KG1 (cell line): ENCODE data around the gene UGT1A5.

ENCODE experiments used
- DNase-seq: peaks from one replicate; lab custom pipeline; 2025; lab: John Stamatoyannopoulos, UW

UGT1A5 gene

DNA sequence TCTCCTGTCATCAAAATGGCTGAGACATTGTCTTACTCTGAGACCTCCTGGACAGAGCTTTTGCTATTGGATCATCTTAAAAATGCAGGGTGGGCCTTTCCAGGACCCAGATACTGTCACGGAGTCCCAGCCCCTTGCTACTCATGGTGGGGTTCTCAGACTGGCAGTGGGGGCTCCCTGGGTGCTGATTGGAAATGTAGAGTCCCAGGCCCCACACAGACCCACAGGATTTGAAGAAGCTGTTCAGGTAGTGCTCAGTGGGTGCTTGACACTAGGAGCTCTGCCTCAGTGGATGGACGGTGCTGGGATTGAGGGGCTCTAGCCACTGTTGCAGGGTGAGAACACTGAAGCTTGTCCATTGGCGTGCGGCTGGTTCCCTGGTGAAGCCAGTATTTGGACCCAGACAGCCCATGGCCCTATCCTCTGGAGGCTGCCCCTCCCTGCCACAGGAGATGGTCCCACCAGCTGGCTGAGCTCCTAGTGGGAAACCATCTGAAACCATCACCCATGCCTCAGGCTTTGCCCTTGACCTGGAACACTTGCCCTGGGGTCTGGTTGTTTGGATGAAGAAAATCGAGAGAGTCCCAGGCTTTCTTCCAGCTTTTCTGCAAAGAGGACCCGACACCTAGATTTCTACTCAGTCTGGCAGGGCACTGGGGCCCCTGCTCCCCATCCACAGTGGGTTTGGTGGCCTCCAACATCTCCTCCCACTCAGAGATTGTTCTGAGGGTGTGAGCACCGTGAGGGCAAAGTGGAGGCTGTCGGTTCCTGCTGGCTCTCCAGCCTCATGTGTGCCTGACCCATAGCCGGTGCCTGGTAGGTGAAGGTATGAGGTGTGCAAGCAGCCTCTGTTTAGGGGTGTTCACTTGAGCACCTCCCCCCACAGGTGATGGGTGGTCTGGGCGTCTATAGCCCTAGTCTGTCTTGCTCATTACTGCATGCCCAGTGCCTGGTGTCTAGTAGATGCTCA lies 95.5 kb downstream of the UGT1A5 start:
- no peak for DNase-seq

DNA sequence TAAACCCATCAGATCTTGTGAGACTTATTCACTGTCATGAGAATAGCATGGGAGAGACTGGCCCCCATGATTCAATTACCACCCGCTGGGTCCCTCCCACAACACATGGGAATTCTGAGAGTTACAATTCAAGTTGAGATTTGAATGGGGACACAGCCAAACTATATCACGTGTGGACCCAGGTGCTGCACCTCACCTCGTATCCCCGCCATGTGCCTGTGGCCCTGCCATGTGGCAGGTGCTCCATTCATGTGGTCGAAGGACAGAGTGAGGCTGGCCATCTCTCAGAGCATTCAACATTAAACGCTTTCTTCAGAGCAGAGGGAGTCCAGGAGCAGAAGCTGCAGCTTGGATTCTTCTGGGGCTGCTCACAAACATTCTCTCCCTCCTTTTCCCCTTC lies 97.7 kb downstream of the UGT1A5 start:
- DNase-seq, result no peak

DNA sequence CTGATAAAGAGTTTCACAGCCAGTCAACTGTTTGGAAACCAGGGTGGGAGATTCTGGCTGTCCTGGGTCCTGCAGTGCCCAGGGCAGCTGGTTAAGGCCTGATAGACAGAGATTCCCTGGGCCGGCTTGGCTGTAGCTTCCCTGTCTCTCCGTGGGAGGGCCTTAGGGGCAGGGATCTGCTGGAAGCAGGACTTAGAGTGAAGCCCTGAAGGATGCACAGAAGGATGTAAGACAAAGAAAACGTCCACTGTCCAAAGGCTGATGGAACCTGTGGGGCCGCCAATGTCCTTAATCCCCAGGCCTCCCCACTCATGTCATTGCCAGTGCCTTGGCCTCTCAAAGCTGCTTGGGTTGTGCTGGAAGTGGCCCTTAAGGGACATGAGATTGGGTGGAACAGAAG lies 98.4 kb downstream of the UGT1A5 start:
- DNase-seq, result no peak

DNA sequence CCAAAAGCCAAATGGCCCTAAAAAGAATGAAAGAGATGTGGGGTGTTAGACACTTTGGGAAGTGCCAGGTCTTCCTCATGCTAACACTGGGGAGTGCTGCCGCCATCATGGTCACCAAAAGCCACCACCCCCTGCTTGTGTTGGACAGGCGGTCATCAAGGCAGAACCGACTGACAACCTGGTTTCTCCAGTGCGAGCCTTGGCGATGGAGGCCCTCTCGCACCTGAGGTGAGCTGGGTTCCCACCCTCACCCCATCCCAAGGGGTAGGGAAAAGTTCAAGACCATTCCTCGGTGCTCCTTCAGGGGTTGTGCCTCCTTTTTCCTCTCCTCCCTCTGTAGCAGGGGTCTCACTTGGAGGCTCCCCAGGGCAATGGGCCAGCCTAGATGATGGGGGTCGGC lies 99.0 kb downstream of the UGT1A5 start:
- DNase-seq, result no peak

DNA sequence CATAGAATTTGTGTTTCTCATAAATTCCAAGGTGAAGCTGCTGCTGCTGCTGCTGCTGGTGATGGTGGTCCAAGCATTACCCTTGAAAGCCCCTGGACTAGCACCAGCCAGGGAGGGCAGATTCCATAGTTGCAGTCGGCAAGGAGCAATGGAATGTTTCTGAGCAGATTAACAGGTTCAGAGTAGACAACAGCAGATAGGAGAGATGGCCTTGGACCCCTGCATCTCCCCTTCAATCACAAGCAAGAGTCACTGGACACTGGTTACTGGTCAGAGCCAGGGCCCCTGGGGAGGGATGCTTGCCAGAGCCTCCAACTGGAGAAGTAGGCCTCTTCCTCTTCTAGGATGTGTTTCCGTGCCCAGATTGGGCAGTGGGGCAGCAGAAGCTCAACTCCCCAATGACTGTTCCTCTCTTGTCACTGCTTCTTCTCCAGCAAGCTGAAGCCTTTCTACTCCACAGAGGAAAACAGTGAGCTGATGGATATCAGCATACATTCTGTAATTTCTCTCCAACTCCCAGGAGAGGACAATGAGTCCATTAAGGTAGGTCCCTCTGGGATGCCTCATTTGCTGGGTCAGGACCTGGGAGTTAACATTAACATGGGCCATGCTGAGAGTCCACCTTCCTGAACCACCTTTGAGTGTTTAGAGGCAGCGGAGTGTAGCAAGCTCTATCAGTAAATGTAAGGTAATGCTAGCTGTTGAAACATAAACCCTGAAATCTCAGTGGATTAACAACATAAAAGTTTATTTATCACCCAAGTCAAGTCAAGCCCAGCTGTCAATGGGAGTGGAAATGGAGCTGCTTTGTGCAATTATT lies 100.7 kb downstream of the UGT1A5 start:
- no peak for DNase-seq

DNA sequence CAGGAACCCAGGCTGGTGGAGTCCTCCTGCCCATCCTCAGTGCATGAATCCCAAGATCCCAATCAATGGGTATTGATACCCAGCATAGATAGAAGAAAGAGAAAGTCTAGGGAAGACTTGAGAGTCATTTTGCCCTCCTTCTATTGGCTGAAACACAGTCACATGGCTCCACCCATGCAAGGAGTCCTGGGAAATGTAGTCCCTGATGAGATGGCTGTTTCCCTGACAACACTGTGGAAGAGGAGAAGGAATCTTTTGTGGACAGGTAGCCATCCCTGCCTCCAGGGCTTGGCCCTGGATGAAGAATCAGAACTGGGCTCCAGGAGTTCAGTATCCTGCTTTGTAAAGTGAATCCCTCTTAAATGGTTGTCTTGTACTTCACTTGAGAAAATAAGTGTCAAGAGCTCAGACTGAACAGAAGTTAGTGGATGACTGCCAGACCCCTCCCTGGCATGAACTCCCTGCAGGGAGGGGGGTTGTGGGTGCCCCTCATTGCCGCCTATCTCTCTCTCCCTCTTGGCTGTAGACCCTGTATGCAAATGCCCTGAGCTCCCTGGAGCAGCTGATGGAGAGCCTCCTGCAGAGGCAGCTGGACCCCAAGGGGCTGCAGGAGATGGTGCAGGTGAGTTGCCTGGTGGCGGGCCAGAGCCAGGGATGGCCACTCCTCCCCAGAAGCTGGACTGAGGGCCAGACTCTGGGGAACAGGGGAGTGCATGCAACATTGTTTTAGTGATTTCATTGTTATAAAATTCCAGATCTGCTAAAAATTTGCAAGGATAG lies 101.5 kb downstream of the UGT1A5 start:
- DNase-seq, result no peak

DNA sequence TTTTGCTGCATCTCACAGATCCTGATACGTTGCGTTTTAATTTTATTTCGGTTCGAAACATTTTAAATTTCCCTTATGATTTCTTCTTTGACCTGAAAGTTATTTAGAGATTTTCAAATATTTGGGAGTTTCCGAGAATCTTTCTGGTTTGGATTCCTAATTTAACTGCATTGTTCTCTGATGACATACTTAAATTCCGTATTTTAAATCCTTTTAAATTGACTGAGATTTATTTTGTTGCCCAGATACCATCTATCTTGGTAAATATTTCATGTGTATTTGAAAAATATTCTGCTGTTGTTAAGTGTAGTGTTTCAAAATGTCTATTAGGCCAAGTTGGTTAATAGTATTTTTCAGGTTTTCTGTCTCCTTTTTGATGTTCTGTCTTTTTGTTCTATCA lies 103.2 kb downstream of the UGT1A5 start:
- DNase-seq, result no peak

DNA sequence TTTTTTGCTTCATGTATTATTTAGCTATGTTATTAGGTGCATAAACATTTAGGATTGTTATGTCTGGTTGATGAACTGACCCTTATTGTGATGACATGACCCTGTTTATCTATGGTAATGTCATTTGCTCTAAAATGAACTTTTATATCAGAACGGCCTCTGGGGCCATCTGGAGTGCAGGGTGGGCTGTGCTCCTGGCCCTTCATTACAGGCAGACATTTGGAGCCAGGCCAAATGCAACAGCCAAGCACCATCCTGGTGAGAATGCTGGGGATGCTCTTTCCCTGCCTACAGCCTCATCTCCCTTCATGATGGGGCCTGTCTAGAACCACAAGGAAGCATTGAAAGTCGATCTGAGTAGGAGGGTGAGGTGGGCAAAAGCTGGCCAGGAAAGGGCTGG lies 103.6 kb downstream of the UGT1A5 start:
- no peak for DNase-seq

DNA sequence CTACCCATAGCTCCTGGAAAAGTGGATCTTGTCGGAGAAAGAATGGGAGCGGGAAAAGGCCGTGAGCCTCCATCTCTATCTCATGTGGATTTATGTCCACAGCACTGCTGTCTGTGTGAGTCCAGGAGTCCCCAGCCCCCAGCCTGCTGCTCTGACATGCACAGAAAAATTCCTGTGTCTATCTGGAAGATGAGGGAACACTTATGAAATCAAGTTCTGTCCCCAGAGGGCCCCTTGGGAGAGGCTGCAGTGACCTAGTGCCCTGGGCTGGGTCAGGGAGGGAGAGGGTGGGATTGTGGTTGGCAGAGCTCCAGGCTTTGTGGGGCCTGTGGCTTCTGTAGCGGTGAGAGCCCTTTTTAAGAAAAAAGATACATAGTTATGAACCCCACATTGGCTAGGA lies 104.1 kb downstream of the UGT1A5 start:
- no peak for DNase-seq

DNA sequence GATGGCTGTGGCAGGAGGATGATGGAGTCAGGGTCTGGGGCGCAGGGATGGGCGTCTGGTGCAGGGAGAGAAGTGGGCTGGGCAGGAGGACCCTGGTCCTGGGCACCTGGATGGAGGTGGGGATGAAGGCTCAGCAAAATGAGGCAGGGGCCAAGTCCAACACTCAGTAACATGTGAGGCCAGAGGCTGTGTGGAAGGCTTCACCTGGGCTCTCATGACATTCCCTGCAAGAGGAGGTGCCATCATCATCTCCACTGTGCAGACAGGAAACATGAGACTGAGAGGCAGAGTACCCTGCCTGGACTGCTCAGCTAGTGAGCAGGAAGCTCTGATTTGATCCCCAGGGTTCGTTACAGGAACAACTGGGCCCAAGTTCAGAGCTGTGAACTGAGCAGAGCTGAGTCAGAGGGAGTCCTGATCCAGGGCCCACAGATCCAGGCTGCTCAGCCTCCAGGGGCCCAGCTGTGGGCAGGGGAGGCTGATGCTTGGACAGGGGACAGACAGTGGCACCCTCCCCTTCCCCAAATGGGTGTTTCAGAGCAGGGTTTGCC lies 104.7 kb downstream of the UGT1A5 start:
- DNase-seq, result no peak

DNA sequence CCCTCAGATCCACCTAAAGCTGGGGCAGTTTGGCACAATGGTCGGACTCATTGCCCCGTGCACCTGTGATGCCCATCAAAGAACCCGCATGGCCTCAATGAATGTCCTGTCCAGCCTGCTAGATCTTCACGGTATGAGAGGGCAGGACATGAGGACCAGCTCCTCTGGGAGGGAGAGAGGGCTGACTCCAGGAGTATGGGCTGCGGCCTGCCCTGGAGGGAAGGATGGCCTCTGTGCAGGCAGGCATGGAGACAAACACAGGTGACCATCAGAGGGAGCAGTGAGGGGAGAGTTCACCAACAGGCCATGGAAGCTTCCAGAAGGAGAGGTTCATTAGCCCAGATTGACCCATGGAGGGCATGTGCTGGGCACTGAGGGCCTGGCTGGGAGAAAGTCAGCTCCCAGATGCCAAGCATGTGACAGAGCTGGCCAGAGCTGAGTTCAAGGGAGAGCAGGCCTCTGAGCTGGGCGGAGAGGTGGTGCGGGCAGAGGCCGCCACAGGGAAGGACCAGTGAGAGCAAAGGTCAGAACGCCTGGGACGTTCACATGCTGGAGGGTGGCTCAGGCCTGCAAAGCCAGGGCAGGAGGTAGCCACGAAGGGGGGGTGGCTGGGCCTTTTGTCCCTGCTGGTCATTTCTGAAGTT lies 105.4 kb downstream of the UGT1A5 start:
- DNase-seq, result no peak

DNA sequence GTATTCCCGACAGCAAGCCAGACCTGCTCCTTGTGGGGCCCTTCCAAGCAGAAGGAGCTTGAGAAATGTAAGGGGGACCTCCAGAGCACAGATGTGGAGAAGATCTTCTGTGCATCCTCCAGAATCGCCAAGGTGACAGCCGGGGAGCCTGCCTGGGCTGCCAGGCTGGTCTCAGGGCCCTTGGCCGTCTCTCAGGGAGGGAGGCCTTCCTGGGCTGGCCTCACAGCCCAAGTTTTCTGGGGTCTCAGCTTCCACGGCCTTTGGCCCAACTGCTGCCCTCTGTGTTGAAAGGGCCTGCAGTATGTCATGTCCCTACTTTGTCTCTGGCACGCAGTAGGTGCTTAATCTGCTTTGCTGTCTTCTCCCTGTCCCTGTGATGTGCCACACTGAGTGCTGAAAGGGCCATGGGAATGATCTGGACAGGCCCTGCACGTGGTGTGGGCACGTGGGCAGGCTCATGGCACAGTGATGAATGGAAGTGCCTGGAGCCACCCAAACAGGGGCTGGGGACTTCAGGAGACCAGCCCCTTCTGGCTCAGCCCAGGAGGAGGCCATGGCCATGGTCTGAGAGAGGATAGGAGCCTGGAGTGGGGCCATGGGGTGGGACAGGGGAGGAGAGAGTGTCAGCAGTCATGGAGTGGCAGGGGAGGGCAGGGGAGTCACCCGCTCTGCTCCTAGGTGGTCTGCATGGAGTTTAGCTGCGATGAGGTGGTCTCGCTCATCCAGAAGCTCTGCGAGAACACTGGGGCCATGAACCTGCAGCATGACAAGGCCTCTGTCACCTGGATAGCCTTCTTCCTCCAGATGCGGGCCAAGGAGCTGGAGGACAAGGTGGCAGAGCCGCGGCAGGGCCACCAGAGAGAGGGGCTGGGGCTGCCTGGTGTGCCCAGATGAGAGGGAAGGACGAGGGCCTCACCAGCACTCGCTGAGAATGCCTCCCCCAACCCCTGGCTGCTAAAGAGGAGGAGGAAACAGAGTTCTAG lies 106.2 kb downstream of the UGT1A5 start:
- no peak for DNase-seq

DNA sequence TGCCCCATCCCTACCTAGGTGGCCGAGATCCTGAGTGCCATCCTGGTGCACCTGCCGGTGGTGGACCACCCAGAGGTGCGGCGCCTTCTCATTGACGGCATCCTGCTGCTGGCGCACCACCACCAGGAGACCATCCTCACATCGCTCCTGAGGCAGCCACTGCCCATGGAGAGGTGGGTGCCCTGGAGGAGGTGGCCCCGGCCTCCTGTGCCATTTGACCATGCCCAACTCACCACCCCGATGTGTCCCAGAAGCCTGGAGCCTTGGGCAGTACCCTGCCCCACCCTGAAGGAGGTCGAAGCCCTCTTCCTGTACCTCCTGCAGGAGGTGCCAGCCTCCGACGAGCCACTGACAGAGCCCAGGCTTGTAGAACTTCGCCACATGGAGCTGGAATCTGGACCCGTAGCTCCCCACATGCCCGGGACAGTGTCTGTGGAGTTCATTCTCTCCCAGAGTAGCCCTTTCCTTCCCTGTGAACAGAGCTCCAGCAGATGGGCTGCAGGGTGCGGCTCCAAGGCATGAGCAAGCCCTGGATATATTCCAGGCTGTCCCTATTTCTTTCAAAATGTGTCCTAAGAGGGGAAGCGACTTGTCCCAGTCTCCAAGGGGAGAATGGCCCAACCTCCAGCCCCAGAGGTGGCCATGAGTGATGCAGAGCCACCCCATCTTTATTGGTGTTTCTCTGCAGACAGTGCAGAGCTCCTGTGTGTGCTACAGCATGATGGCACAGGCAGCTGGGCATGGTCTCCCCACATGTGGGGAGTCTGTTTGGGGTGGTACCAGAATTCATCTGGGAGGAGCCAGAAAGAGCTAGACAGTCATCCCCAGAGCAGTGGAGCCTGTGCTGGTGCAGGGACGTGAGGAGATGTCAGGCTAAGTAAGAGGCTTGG lies 107.4 kb downstream of the UGT1A5 start:
- no peak for DNase-seq

DNA sequence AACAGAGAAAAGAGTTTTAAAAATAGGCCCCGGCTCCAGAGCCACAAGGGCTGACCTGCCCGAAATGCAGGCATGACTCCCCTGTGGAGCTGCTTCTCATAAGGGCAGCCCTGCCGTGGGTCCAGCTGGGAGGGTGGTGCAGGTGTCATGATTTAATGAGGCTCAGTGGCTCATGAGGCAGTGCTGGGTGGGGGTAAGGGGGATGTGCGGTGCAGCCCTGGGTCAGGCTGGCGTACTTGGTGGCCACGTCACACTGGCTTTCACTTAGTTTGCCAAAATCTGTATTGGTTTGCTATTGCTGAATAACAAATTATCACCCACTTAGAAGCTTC lies 108.0 kb downstream of the UGT1A5 start:
- no peak for DNase-seq

DNA sequence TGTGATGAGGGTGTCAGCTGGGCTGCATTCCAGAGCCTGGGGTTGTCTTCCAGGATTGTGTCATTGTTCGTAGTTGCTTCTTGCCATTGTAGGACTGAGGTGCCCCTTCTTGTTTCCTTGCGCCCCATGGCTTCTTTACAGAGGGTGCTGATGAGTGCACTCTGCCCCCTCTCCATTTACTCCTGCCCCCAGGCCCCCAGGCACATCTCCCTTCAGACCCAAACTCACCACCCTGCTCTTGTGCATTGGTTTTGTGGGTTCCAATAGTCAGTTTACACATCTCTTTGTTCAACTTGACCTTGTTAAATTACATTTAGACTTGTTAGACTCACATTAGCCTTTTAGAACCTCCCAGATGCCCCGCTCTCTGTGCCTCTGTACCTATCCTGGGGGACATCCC lies 108.5 kb downstream of the UGT1A5 start:
- no peak for DNase-seq

DNA sequence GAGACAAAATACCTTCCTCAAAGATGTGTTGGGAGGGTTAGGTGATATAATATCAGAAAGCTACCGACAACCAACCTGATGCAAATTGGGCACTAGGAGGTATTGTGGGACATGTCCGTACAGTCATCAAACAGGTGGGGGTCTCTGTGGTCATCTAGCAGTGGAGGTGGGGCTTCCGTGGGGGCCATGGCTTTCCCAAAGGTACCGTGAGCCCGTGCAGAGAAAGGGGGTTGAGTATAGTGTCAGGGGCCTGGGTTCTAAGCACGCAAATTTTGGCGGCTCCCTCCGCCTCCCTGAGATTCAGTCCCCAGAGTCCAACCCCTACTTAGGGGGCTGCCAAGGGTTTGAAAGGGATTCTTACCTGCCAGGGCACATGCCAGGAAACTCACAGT lies 109.0 kb downstream of the UGT1A5 start:
- DNase-seq, result no peak

DNA sequence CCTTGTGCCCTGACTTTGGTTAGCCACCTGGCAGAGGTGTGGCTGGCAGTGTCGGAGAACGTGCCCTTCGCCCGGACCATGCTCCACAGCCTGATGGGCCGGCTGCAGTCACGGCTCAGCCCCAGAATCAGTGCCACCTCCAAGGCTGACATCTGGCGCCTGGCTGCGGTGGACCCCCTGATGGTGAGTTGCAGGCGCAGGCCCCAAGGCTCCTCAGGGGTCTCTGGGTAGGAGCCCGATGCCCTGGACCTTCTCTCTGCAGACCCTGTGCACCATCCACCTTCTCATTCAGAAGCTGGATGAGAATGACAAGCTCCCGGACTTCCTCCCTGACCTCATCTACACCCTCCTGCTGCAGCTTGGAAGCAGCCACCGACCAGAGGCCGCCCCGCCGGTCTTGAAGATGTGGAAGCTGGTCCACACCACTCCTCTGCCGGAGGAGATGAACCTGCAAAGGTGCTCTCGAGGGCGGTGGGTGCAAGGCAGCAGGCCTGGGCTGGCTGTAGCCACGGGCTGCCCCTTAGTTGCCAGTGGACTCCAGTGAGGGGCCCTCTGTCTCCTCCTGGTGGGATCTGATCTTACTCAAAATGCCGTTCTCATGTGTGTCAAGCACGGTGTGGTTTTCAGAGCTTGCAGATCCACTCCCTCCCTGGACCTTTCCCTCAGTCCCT lies 109.5 kb downstream of the UGT1A5 start:
- DNase-seq, result no peak
